ENCODE measurements around the gene FREM1. TPM values are rescaled to one million over a fixed set of nuclear protein-coding genes. Genes with fewer than 3 reads are reported as not detected.

Gene FREM1
- total and polyA plus RNA-seq, 10 donors: 0.07 to 4.3 (median 0.54) TPM; not detected in 1

- intact Hi-C loops (cut with DNase I; ENCODE audit: low total_unique reads): no loop called here
- Histone ChIP-seq H3K27me3 (replicated peaks in 1 of 7) (peaks cover 0 to 2% (median 0%) of the 10 kb centered on the region in 7 donors), H3K4me1 (no peaks in the 10 kb centered on the region), H3K27ac (no peak overlapping the region), H3K9me3 (no peaks in the 10 kb centered on the region), H3K4me3 (no peak overlapping the region), H3K36me3 (no peaks in the 10 kb centered on the region)
- DNase-seq: no peak
- TF ChIP-seq POLR2A (IDR thresholded peaks at IDR 0.05): no peak
- TF ChIP-seq, protein P1, sequence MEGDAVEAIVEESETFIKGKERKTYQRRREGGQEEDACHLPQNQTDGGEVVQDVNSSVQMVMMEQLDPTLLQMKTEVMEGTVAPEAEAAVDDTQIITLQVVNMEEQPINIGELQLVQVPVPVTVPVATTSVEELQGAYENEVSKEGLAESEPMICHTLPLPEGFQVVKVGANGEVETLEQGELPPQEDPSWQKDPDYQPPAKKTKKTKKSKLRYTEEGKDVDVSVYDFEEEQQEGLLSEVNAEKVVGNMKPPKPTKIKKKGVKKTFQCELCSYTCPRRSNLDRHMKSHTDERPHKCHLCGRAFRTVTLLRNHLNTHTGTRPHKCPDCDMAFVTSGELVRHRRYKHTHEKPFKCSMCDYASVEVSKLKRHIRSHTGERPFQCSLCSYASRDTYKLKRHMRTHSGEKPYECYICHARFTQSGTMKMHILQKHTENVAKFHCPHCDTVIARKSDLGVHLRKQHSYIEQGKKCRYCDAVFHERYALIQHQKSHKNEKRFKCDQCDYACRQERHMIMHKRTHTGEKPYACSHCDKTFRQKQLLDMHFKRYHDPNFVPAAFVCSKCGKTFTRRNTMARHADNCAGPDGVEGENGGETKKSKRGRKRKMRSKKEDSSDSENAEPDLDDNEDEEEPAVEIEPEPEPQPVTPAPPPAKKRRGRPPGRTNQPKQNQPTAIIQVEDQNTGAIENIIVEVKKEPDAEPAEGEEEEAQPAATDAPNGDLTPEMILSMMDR (IDR thresholded peaks at IDR 0.05 in 8 of 11, conservative IDR thresholded peaks at IDR 0.05 in 3 of 11): no peak
- WGBS, 5 donors: 0 to 95% (median 85%) methylated on average over 1 of the region's 1 CpG
Observed at GRCh38 chr9:14891332-14891731, 18.9 kb downstream of the FREM1 start.

GRCh38 chr9:14889451-14889850 is 20.8 kb downstream of the FREM1 start:
- Histone ChIP-seq H3K27ac (no peak overlapping the region), H3K9me3 (no peaks in the 10 kb centered on the region), H3K36me3 (no peaks in the 10 kb centered on the region), H3K27me3 (replicated peaks in 1 of 7) (peaks cover 0 to 5% (median 0%) of the 10 kb centered on the region in 7 donors), H3K4me3 (no peak overlapping the region), H3K4me1 (no peaks in the 10 kb centered on the region)
- TF ChIP-seq, protein P1 (IDR thresholded peaks at IDR 0.05 in 8 of 11, conservative IDR thresholded peaks at IDR 0.05 in 3 of 11): no peak
- TF ChIP-seq POLR2AphosphoS5 (IDR thresholded peaks at IDR 0.05) (no peak), POLR2A (IDR thresholded peaks at IDR 0.05) (no peak)
- intact Hi-C loops (cut with DNase I; ENCODE audit: low total_unique reads): no loop called here
- 62 to 78% (median 68%) methylated on average over 3 of the region's 3 CpGs for WGBS, 5 donors
- no peak for DNase-seq

DNA sequence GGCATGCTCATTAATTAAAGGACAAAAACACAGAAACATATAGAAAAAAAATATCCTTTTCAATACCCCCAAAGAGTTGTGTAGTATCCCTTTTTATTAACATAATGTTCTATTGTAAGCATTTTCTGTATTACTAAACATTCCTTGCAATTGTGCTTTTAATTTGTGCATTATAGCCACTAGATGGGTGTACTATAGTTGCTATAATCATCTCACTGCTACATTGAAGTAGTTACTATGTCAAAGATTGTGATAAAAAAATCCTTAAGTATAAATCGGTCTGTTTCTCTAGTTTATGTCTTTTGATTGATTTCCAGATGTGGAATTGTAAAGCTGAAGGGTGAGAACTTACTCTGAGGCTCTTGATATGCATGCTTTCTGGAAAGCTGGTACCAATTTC is 21.4 kb downstream of the FREM1 start:
- TF ChIP-seq, protein P1 (IDR thresholded peaks at IDR 0.05 in 8 of 11, conservative IDR thresholded peaks at IDR 0.05 in 3 of 11): no peak
- no peak for TF ChIP-seq POLR2A (IDR thresholded peaks at IDR 0.05)
- no peak for TF ChIP-seq POLR2AphosphoS5 (IDR thresholded peaks at IDR 0.05)
- DNase-seq: no peak
- H3K27me3 ChIP-seq (replicated peaks in 1 of 7): peaks cover 0 to 5% (median 0%) of the 10 kb centered on the region in 7 donors
- 29 to 45% (median 38%) methylated on average over 1 of the region's 1 CpG for WGBS, 5 donors
- no peaks in the 10 kb centered on the region for H3K4me1 ChIP-seq
- H3K36me3 ChIP-seq: no peaks in the 10 kb centered on the region
- H3K4me3 ChIP-seq: no peak overlapping the region
- no peaks in the 10 kb centered on the region for H3K9me3 ChIP-seq
- no peak overlapping the region for H3K27ac ChIP-seq
- intact Hi-C loops (cut with DNase I; ENCODE audit: low total_unique reads): no loop called here

DNA sequence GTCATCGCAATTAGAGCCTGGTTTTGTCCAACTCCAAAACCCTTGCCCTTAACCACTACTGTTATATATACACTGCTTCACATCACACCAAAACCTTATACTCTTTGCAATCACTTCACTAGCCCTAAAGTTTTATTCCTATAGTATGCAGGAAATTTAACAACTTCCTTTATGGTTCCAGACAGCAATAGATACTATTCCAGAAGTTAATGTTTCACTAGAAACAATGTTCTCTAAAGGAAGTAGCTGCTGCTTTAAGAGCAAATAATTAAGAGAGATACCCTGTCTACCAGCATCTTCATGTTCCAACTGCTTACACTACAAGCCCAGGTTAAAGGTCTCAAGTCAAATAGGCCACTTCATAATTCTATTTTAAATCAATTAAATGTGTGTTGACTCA is 22.0 kb downstream of the FREM1 start:
- Histone ChIP-seq H3K27me3 (replicated peaks in 1 of 7) (peaks cover 0 to 5% (median 0%) of the 10 kb centered on the region in 7 donors), H3K36me3 (no peaks in the 10 kb centered on the region), H3K9me3 (no peaks in the 10 kb centered on the region), H3K27ac (no peak overlapping the region), H3K4me1 (no peaks in the 10 kb centered on the region), H3K4me3 (no peak overlapping the region)
- no peak for DNase-seq
- 84 to 93% (median 89%) methylated on average over 1 of the region's 1 CpG for WGBS, 5 donors
- TF ChIP-seq POLR2A (IDR thresholded peaks at IDR 0.05) (no peak), POLR2AphosphoS5 (IDR thresholded peaks at IDR 0.05) (no peak)
- TF ChIP-seq, protein P1 (IDR thresholded peaks at IDR 0.05 in 8 of 11, conservative IDR thresholded peaks at IDR 0.05 in 3 of 11): no peak
- intact Hi-C loops (cut with DNase I; ENCODE audit: low total_unique reads): no loop called here

All from spleen (tissue), 11 donors.